ENCODE measurements around the gene P2RX6. TPM values are rescaled to one million over a fixed set of nuclear protein-coding genes. Genes with fewer than 3 reads are reported as not detected.

P2RX6 gene
- total and polyA plus RNA-seq, 9 of the 15 experiments (the other 6 are each of a cell fraction or from before 2014, with no cell fraction given): 0.01 to 3.9 (median 1.5) TPM; not detected in 1

DNA sequence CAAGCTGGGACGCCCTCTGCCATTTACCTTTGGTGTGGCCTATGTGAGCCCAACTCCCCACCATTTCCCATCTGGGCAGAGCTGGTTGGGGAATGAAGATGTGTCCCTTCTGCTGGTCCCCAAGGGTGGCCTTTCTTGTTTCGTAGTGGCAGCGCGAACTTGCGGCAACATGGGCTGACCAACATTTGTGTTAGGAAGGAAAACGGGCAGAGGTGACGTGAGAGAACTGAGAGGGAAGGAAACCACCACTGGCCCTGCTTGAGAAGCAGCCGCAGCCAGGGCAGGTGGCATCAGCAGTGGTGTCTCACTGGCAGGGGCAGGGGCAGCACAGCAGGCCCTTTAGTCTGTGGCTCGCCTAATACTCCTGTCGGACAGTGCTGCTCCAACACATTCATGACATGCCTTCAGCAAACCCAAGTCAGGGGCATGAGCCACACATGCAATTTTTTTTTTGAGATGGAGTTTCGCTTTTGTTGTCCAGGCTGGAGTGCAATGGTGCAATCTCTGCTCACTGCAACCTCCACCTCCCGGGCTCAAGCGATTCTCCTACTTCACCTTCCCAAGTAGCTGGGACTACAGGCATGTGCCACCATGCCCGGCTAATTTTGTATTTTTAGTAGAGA, 60.7 kb downstream of the P2RX6 start (continued):
- TF ChIP-seq, protein P1, sequence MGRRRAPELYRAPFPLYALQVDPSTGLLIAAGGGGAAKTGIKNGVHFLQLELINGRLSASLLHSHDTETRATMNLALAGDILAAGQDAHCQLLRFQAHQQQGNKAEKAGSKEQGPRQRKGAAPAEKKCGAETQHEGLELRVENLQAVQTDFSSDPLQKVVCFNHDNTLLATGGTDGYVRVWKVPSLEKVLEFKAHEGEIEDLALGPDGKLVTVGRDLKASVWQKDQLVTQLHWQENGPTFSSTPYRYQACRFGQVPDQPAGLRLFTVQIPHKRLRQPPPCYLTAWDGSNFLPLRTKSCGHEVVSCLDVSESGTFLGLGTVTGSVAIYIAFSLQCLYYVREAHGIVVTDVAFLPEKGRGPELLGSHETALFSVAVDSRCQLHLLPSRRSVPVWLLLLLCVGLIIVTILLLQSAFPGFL (CRISPR knock-in tag; IDR thresholded peaks at IDR 0.05): no peak
- no peak for TF ChIP-seq NCOA1 (IDR thresholded peaks at IDR 0.05; ENCODE audit: low read depth)
- TF ChIP-seq RCOR1 (IDR thresholded peaks at IDR 0.05; ENCODE audit: borderline replicate concordance in 1 of 2, low read depth in 2 of 2, low read length in 2 of 2): no peak
- TF ChIP-seq, protein P2, sequence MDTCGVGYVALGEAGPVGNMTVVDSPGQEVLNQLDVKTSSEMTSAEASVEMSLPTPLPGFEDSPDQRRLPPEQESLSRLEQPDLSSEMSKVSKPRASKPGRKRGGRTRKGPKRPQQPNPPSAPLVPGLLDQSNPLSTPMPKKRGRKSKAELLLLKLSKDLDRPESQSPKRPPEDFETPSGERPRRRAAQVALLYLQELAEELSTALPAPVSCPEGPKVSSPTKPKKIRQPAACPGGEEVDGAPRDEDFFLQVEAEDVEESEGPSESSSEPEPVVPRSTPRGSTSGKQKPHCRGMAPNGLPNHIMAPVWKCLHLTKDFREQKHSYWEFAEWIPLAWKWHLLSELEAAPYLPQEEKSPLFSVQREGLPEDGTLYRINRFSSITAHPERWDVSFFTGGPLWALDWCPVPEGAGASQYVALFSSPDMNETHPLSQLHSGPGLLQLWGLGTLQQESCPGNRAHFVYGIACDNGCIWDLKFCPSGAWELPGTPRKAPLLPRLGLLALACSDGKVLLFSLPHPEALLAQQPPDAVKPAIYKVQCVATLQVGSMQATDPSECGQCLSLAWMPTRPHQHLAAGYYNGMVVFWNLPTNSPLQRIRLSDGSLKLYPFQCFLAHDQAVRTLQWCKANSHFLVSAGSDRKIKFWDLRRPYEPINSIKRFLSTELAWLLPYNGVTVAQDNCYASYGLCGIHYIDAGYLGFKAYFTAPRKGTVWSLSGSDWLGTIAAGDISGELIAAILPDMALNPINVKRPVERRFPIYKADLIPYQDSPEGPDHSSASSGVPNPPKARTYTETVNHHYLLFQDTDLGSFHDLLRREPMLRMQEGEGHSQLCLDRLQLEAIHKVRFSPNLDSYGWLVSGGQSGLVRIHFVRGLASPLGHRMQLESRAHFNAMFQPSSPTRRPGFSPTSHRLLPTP (IDR thresholded peaks at IDR 0.05; ENCODE audit: borderline replicate concordance, extremely low read depth, insufficient read length): no peak
- TF ChIP-seq, protein P3, sequence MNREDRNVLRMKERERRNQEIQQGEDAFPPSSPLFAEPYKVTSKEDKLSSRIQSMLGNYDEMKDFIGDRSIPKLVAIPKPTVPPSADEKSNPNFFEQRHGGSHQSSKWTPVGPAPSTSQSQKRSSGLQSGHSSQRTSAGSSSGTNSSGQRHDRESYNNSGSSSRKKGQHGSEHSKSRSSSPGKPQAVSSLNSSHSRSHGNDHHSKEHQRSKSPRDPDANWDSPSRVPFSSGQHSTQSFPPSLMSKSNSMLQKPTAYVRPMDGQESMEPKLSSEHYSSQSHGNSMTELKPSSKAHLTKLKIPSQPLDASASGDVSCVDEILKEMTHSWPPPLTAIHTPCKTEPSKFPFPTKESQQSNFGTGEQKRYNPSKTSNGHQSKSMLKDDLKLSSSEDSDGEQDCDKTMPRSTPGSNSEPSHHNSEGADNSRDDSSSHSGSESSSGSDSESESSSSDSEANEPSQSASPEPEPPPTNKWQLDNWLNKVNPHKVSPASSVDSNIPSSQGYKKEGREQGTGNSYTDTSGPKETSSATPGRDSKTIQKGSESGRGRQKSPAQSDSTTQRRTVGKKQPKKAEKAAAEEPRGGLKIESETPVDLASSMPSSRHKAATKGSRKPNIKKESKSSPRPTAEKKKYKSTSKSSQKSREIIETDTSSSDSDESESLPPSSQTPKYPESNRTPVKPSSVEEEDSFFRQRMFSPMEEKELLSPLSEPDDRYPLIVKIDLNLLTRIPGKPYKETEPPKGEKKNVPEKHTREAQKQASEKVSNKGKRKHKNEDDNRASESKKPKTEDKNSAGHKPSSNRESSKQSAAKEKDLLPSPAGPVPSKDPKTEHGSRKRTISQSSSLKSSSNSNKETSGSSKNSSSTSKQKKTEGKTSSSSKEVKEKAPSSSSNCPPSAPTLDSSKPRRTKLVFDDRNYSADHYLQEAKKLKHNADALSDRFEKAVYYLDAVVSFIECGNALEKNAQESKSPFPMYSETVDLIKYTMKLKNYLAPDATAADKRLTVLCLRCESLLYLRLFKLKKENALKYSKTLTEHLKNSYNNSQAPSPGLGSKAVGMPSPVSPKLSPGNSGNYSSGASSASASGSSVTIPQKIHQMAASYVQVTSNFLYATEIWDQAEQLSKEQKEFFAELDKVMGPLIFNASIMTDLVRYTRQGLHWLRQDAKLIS (CRISPR knock-in tag; IDR thresholded peaks at IDR 0.05): 0 out of 2 replicates have a peak, but pooled peaks have one; percentile 48
- TF ChIP-seq ZNF561 (CRISPR knock-in tag; conservative IDR thresholded peaks at IDR 0.05): no peak
- TF ChIP-seq ZNF79 (CRISPR knock-in tag; IDR thresholded peaks at IDR 0.05; ENCODE audit: low read depth): no peak
- TF ChIP-seq TEAD1 (CRISPR knock-in tag; IDR thresholded peaks at IDR 0.05): no peak
- TF ChIP-seq, protein P4, sequence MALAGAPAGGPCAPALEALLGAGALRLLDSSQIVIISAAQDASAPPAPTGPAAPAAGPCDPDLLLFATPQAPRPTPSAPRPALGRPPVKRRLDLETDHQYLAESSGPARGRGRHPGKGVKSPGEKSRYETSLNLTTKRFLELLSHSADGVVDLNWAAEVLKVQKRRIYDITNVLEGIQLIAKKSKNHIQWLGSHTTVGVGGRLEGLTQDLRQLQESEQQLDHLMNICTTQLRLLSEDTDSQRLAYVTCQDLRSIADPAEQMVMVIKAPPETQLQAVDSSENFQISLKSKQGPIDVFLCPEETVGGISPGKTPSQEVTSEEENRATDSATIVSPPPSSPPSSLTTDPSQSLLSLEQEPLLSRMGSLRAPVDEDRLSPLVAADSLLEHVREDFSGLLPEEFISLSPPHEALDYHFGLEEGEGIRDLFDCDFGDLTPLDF (CRISPR knock-in tag; IDR thresholded peaks at IDR 0.05): no peak
- no peak for TF ChIP-seq ARHGAP35 (IDR thresholded peaks at IDR 0.05; ENCODE audit: partially characterized antibody)
- 0 out of 2 replicates have a peak, but pooled peaks have one; percentile 65 for TF ChIP-seq ZNF124 (CRISPR knock-in tag; IDR thresholded peaks at IDR 0.05)
- no peak for TF ChIP-seq CBFA2T2 (conservative IDR thresholded peaks at IDR 0.05)
- no peak for TF ChIP-seq KDM1A (IDR thresholded peaks at IDR 0.05)
- TF ChIP-seq SMARCB1 (IDR thresholded peaks at IDR 0.05; ENCODE audit: insufficient read length, low read depth): no peak
- TF ChIP-seq CBFB (CRISPR knock-in tag; IDR thresholded peaks at IDR 0.05): 0 out of 2 replicates have a peak, but pooled peaks have one; percentile 44
- no peak for TF ChIP-seq DMBX1 (CRISPR knock-in tag; IDR thresholded peaks at IDR 0.05; ENCODE audit: borderline replicate concordance)
- TF ChIP-seq, protein P5, sequence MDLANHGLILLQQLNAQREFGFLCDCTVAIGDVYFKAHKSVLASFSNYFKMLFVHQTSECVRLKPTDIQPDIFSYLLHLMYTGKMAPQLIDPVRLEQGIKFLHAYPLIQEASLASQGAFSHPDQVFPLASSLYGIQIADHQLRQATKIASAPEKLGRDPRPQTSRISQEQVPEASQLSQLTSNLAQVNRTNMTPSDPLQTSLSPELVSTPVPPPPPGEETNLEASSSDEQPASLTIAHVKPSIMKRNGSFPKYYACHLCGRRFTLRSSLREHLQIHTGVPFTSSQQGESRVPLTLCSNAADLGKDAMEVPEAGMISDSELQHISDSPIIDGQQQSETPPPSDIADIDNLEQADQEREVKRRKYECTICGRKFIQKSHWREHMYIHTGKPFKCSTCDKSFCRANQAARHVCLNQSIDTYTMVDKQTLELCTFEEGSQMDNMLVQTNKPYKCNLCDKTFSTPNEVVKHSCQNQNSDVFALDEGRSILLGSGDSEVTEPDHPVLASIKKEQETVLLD (IDR thresholded peaks at IDR 0.05): no peak
- TF ChIP-seq NFE2 (IDR thresholded peaks at IDR 0.05; ENCODE audit: low read depth): no peak

Data from K562 (cell line).